ENCODE measurements around the gene THEMIS.

- TF ChIP-seq, protein P1, sequence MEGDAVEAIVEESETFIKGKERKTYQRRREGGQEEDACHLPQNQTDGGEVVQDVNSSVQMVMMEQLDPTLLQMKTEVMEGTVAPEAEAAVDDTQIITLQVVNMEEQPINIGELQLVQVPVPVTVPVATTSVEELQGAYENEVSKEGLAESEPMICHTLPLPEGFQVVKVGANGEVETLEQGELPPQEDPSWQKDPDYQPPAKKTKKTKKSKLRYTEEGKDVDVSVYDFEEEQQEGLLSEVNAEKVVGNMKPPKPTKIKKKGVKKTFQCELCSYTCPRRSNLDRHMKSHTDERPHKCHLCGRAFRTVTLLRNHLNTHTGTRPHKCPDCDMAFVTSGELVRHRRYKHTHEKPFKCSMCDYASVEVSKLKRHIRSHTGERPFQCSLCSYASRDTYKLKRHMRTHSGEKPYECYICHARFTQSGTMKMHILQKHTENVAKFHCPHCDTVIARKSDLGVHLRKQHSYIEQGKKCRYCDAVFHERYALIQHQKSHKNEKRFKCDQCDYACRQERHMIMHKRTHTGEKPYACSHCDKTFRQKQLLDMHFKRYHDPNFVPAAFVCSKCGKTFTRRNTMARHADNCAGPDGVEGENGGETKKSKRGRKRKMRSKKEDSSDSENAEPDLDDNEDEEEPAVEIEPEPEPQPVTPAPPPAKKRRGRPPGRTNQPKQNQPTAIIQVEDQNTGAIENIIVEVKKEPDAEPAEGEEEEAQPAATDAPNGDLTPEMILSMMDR (IDR thresholded peaks at IDR 0.05; ENCODE audit: poor library complexity): no peak
- no peak for TF ChIP-seq EZH2phosphoT487 (IDR thresholded peaks at IDR 0.05; ENCODE audit: low read depth, severe bottlenecking, unreplicated experiment)
Measured at GRCh38 chr6:127725821-127726220, 175.0 kb downstream of the THEMIS start.

Measured in hepatocyte (in vitro differentiated cells).